DOHH2 (cell line): ENCODE data around the gene RHOU.

ENCODE experiments used
- EZH2phosphoT487 ChIP-seq: fragments of 200-600 bp; sonication (generic); IDR thresholded peaks from 2 replicates; pipeline ENCODE4 v1.6.1; 2017; ENCODE audit warnings: borderline replicate concordance, mild to moderate bottlenecking, antibody characterized with exemption, low read length, moderate library complexity, mixed read lengths
- TF ChIP-seq, protein P1 (sequence below): fragments of 200-600 bp; sonication (generic); IDR thresholded peaks from one replicate; pipeline ENCODE4 v1.5.1; 2014; ENCODE audit warnings: antibody characterized with exemption, mild to moderate bottlenecking, low read depth, low read length; ENCODE audit not compliant: poor library complexity, severe bottlenecking

DNA sequence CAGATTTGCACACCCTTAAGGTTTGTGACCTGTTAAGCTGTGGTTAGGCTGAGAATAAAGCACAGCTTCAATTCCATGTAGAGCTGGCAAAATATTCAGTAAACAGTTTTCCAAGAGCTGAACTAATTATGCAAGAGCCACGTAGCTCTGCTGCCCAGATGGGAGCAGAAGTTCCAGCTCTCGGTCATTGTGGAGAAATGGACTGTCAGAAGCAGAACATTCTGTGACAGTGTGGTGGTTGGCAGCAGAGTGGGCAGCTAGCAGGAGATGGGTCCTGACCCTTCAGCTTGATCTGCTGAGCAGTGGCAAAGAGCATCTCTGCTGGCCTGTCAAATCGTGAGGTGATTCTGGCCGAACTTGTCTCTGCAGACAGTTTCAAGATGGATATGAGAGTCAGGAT, 23.2 kb downstream of the RHOU start:
- TF ChIP-seq, protein P1, sequence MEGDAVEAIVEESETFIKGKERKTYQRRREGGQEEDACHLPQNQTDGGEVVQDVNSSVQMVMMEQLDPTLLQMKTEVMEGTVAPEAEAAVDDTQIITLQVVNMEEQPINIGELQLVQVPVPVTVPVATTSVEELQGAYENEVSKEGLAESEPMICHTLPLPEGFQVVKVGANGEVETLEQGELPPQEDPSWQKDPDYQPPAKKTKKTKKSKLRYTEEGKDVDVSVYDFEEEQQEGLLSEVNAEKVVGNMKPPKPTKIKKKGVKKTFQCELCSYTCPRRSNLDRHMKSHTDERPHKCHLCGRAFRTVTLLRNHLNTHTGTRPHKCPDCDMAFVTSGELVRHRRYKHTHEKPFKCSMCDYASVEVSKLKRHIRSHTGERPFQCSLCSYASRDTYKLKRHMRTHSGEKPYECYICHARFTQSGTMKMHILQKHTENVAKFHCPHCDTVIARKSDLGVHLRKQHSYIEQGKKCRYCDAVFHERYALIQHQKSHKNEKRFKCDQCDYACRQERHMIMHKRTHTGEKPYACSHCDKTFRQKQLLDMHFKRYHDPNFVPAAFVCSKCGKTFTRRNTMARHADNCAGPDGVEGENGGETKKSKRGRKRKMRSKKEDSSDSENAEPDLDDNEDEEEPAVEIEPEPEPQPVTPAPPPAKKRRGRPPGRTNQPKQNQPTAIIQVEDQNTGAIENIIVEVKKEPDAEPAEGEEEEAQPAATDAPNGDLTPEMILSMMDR = no peak
- TF ChIP-seq EZH2phosphoT487 = no peak
